ENCODE data around the gene DHX35. TPM values are rescaled to one million over a fixed set of nuclear protein-coding genes. Genes with fewer than 3 reads are reported as not detected.

The DHX35 gene
- polyA plus RNA-seq, 3 donors: 1.6 to 11.2 (median 2.7) TPM

- Histone ChIP-seq H3K79me2 (ENCODE audit: insufficient read depth, low read length) (no peaks in the 10 kb centered on the region), H3K36me3 (replicated peaks in 1 of 2; ENCODE audit: control insufficient read depth in 1 of 2, insufficient read depth in 2 of 2, low read length in 2 of 2) (peaks cover 2 to 28% of the 10 kb centered on the region in 2 donors), H2AFZ (ENCODE audit: insufficient read depth, low read depth, low read length, poor library complexity, severe bottlenecking) (no peak overlapping the region), H4K20me1 (ENCODE audit: insufficient read depth, low read length) (no peaks in the 10 kb centered on the region), H3K4me2 (replicated peaks; ENCODE audit: extremely low read depth, low read length, poor library complexity, severe bottlenecking) (no peak overlapping the region), H3K9me3 (replicated peaks in 1 of 2; ENCODE audit: control insufficient read depth in 1 of 2, insufficient read depth in 1 of 2, low read length in 2 of 2) (no peaks in the 10 kb centered on the region), H3K4me1 (ENCODE audit: control insufficient read depth in 1 of 2, insufficient read depth in 2 of 2, low read length in 2 of 2) (no peaks in the 10 kb centered on the region), H3K9ac (ENCODE audit: insufficient read depth, low read length, poor library complexity, severe bottlenecking) (no peak overlapping the region), H3K27ac (ENCODE audit: low read depth in 1 of 2, low read length in 2 of 2) (no peak overlapping the region), H3K27me3 (ENCODE audit: control insufficient read depth in 2 of 2, insufficient read depth in 2 of 2, low read length in 2 of 2) (no peaks in the 10 kb centered on the region), H3K4me3 (replicated peaks in 1 of 3; ENCODE audit: low read depth in 2 of 3, low read length in 3 of 3) (no peak overlapping the region)
- TF ChIP-seq, protein P1, sequence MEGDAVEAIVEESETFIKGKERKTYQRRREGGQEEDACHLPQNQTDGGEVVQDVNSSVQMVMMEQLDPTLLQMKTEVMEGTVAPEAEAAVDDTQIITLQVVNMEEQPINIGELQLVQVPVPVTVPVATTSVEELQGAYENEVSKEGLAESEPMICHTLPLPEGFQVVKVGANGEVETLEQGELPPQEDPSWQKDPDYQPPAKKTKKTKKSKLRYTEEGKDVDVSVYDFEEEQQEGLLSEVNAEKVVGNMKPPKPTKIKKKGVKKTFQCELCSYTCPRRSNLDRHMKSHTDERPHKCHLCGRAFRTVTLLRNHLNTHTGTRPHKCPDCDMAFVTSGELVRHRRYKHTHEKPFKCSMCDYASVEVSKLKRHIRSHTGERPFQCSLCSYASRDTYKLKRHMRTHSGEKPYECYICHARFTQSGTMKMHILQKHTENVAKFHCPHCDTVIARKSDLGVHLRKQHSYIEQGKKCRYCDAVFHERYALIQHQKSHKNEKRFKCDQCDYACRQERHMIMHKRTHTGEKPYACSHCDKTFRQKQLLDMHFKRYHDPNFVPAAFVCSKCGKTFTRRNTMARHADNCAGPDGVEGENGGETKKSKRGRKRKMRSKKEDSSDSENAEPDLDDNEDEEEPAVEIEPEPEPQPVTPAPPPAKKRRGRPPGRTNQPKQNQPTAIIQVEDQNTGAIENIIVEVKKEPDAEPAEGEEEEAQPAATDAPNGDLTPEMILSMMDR (IDR thresholded peaks at IDR 0.05): no peak
- Mint-ChIP-seq H3K9me3 (peaks cover 0 to under 1% (median 0%) of the 10 kb centered on the region in 7 donors), H3K27me3 (ENCODE audit: low read depth in 3 of 3) (peaks cover 0 to 7% (median 2%) of the 10 kb centered on the region in 3 donors), H3K4me3 (no peak overlapping the region), H3K4me1 (no peaks in the 10 kb centered on the region), H3K27ac (no peak overlapping the region), H3K36me3 (peaks cover 4 to 32% of the 10 kb centered on the region in 2 donors)
- no peak for DNase-seq
- intact Hi-C loops (cut with micrococcal nuclease): no loop called here
- WGBS (ENCODE audit: insufficient coverage): 94% methylated on average over 2 of the region's 3 CpGs
These were observed 41.7 kb upstream of the DHX35 start for GRCh38 chr20:38920411-38920810.

- Histone ChIP-seq H3K36me3 (replicated peaks in 1 of 2; ENCODE audit: control insufficient read depth in 1 of 2, insufficient read depth in 2 of 2, low read length in 2 of 2) (peaks cover 2 to 23% of the 10 kb centered on the region in 2 donors), H3K27ac (ENCODE audit: low read depth in 1 of 2, low read length in 2 of 2) (no peak overlapping the region), H3K4me1 (ENCODE audit: control insufficient read depth in 1 of 2, insufficient read depth in 2 of 2, low read length in 2 of 2) (peaks cover 3% of the 10 kb centered on the region in 2 donors), H3K79me2 (ENCODE audit: insufficient read depth, low read length) (no peaks in the 10 kb centered on the region), H3K9ac (ENCODE audit: insufficient read depth, low read length, poor library complexity, severe bottlenecking) (no peak overlapping the region), H4K20me1 (ENCODE audit: insufficient read depth, low read length) (no peaks in the 10 kb centered on the region), H2AFZ (ENCODE audit: insufficient read depth, low read depth, low read length, poor library complexity, severe bottlenecking) (no peak overlapping the region), H3K27me3 (ENCODE audit: control insufficient read depth in 2 of 2, insufficient read depth in 2 of 2, low read length in 2 of 2) (no peaks in the 10 kb centered on the region), H3K4me2 (replicated peaks; ENCODE audit: extremely low read depth, low read length, poor library complexity, severe bottlenecking) (no peak overlapping the region), H3K4me3 (replicated peaks in 1 of 3; ENCODE audit: low read depth in 2 of 3, low read length in 3 of 3) (no peak overlapping the region), H3K9me3 (replicated peaks in 1 of 2; ENCODE audit: control insufficient read depth in 1 of 2, insufficient read depth in 1 of 2, low read length in 2 of 2) (no peaks in the 10 kb centered on the region)
- Mint-ChIP-seq H3K4me1 (peaks cover 3% of the 10 kb centered on the region), H3K9me3 (peaks cover 0 to 4% (median 0%) of the 10 kb centered on the region in 7 donors), H3K27ac (no peak overlapping the region), H3K4me3 (no peak overlapping the region), H3K27me3 (ENCODE audit: low read depth in 3 of 3) (peaks cover 0 to 7% (median 2%) of the 10 kb centered on the region in 3 donors), H3K36me3 (peaks cover 4 to 28% of the 10 kb centered on the region in 2 donors)
- 91% methylated on average over 7 of the region's 9 CpGs for WGBS (ENCODE audit: insufficient coverage)
- no peak for DNase-seq
- intact Hi-C loops (cut with micrococcal nuclease): no loop called here
- TF ChIP-seq, protein P1 (IDR thresholded peaks at IDR 0.05): no peak
These were observed 41.3 kb upstream of the DHX35 start for GRCh38 chr20:38920851-38921250.

Data from CD14-positive monocyte (primary cell).